GM12878 (cell line): ENCODE data around the gene TOB2. TPM values are rescaled to one million over a fixed set of nuclear protein-coding genes. Genes with fewer than 3 reads are reported as not detected.

Source experiments
- ATF7 ChIP-seq: fragments of 450-650 bp; IDR thresholded peaks from 2 replicates; pipeline ENCODE4 v1.6.1; 2016; ENCODE audit warnings: low read depth, mild to moderate bottlenecking
- BMI1 ChIP-seq: fragments of 450-650 bp; IDR thresholded peaks from 2 replicates; pipeline ENCODE4 v1.6.1; 2016; ENCODE audit warnings: mild to moderate bottlenecking, moderate library complexity, borderline replicate concordance
- EED ChIP-seq: sonication (generic); IDR thresholded peaks from 2 replicates; pipeline ENCODE4 v1.6.1; 2016; ENCODE audit warnings: antibody characterized with exemption, low read depth
- EP300 ChIP-seq, 2 experiments: fragments of 150-350 bp in 1 of 2; IDR thresholded peaks; 2 replicates each; pipeline ENCODE4 v1.6.1; 2011 to 2012; ENCODE audit warnings: low read depth in 2 of 2, low read length in 2 of 2, borderline replicate concordance in 1 of 2, improper control_type of control experiment in 1 of 2, inconsistent platforms in 1 of 2; ENCODE audit not compliant: control insufficient read depth in 1 of 2
- KAT2A ChIP-seq: conservative IDR thresholded peaks from 2 replicates; pipeline ENCODE4 v1.6.1; 2011; ENCODE audit warnings: low read depth, low read length; ENCODE audit not compliant: control insufficient read depth
- KDM1A ChIP-seq: fragments of 200-600 bp; sonication (generic); IDR thresholded peaks from 2 replicates; pipeline ENCODE4 v1.6.1; 2016; ENCODE audit warnings: borderline replicate concordance
- LARP7 ChIP-seq: fragments of 450-650 bp; IDR thresholded peaks from 2 replicates; pipeline ENCODE4 v1.6.1; 2017; ENCODE audit warnings: mild to moderate bottlenecking
- MEF2A ChIP-seq: IDR thresholded peaks from 2 replicates; pipeline ENCODE4 v1.6.1; 2011; ENCODE audit warnings: low read depth, mild to moderate bottlenecking, low read length, moderate library complexity; ENCODE audit not compliant: insufficient read depth
- MEF2B ChIP-seq: fragments of 450-650 bp; IDR thresholded peaks from 2 replicates; pipeline ENCODE4 v1.6.1; 2018; ENCODE audit warnings: mild to moderate bottlenecking, moderate library complexity; ENCODE audit not compliant: partially characterized antibody, poor library complexity, severe bottlenecking
- PML ChIP-seq: IDR thresholded peaks from 2 replicates; pipeline ENCODE4 v1.6.1; 2012; ENCODE audit warnings: low read length, inconsistent platforms
- POLR2AphosphoS2 ChIP-seq: IDR thresholded peaks from 2 replicates; pipeline ENCODE4 v1.6.1; 2011; ENCODE audit warnings: low read depth, mild to moderate bottlenecking, low read length, improper control_type of control experiment, moderate library complexity
- POU2F2 ChIP-seq: IDR thresholded peaks from 3 replicates; pipeline ENCODE4 v1.6.1; 2011; ENCODE audit warnings: low read depth, mild to moderate bottlenecking, low read length, borderline replicate concordance
- RAD21 ChIP-seq: IDR thresholded peaks from 2 replicates; pipeline ENCODE4 v1.6.1; 2011; ENCODE audit warnings: mild to moderate bottlenecking, low read depth, low read length, moderate library complexity; ENCODE audit not compliant: insufficient read depth
- RFX5 ChIP-seq: IDR thresholded peaks from 2 replicates; pipeline ENCODE4 v1.6.1; 2011; ENCODE audit warnings: low read depth, low read length, improper control_type of control experiment
- RUNX3 ChIP-seq: IDR thresholded peaks from 2 replicates; pipeline ENCODE4 v1.6.1; 2012; ENCODE audit warnings: low read length, inconsistent platforms
- SIX5 ChIP-seq: IDR thresholded peaks from 2 replicates; pipeline ENCODE4 v1.6.1; 2011; ENCODE audit warnings: mild to moderate bottlenecking, low read depth, low read length, moderate library complexity; ENCODE audit not compliant: severe bottlenecking
- SMAD5 ChIP-seq: IDR thresholded peaks from 2 replicates; pipeline ENCODE4 v1.6.1; 2016; ENCODE audit warnings: antibody characterized with exemption, low read depth
- TCF3 ChIP-seq: IDR thresholded peaks from 2 replicates; pipeline ENCODE4 v1.6.1; 2012; ENCODE audit warnings: low read depth, mild to moderate bottlenecking, low read length, borderline replicate concordance; ENCODE audit not compliant: insufficient read depth
- YY1 ChIP-seq: IDR thresholded peaks from 2 replicates; pipeline ENCODE4 v1.6.1; 2011; ENCODE audit warnings: low read depth, mild to moderate bottlenecking, low read length
- polyA plus RNA-seq, 11 experiments: library from polyadenylated mRNA; depleted of rRNA in 4 of 11; unstranded in 6 of 11; stranded (reverse) in 5 of 11; fragments of >200 nt; fragmentation: Nextera tagmentation in 4 of 11; fragmentation: Illumina TruSeq in 1 of 11; extraction: Ambion mirVana in 4 of 11; extraction: Trizol in 1 of 11; gene quantifications; 1 replicate in 1 of 11; 2 replicates in 10 of 11; pipeline versions ENCODE4 v1.2.1 to v1.2.3, GENCODE V29; 2011 to 2016; ENCODE audit warnings: inconsistent platforms in 2 of 11, missing spikeins in 2 of 11, low read depth in 1 of 11
- total RNA-seq, 4 experiments: library from RNA; depleted of rRNA in 3 of 4; stranded (reverse); fragments of >200 nt in 3 of 4; fragmentation: Illumina TruSeq in 1 of 4; extraction: Trizol in 1 of 4; gene quantifications; 2 replicates each; pipeline versions ENCODE4 v1.2.1 to v1.2.3, GENCODE V29; 2013 to 2021
- TF ChIP-seq, protein P1 (sequence below): fragments of 150-350 bp; IDR thresholded peaks from 2 replicates; pipeline ENCODE4 v1.6.1; 2016; ENCODE audit warnings: low read depth, low read length
- TF ChIP-seq, protein P2 (sequence below): IDR thresholded peaks from 2 replicates; pipeline ENCODE4 v1.6.1; 2012; ENCODE audit warnings: low read depth, low read length, improper control_type of control experiment
- TF ChIP-seq, protein P3 (sequence below): IDR thresholded peaks from 2 replicates; pipeline ENCODE4 v1.6.1; 2011; ENCODE audit warnings: low read depth, low read length, improper control_type of control experiment, borderline replicate concordance

TOB2 gene
- total and polyA plus RNA-seq, 10 of the 15 experiments (the other 5 are each of a cell fraction or from before 2014, with no cell fraction given): 4.5 to 32.0 (median 15.1) TPM

DNA sequence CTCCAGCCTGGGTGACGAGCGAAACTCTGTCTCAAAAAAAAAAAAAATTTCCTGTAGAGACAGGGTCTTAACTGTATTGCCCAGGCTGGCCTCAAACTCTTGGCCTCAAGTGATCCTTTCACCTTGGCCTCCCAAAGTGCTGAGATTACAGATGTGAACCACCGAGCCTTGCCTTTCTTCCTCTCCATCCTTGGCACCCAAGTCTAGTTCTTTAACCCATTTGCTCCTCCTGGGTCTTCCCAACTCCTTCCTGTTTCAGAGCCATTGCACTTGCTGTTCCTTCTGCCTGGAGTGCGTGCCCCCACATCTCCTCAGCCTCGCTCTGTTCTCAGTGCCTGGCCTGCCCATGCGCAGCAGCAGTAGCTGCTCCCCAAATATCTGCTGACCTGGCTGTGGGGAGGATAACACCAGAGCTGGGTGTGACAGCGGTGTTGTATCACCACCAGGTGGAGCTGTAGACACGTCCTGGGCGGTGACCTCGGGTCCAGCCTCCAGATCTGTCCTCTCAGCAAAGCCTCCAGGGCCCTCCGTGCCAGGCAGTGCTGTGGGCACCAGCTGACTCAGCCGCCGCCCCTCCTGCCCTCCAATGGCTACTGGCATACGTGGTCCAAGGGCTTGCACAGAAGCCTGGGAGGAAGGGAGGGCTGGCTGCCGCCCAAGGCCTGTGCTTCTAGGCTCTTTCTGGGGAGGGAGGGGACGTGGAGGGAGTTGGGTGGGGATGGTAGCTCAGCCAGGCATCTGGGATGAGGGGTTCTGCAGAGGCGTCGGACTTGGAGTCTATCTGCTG lies 42.9 kb downstream of the TOB2 start (continued):
- TF ChIP-seq POLR2AphosphoS2 (no peak), SIX5 (no peak), LARP7 (peak; percentile 81), MEF2A (no peak), RFX5 (no peak), EP300 (IDR thresholded peaks at IDR 0.05; ENCODE audit: borderline replicate concordance in 1 of 2, control insufficient read depth in 1 of 2, low read depth in 2 of 2, low read length in 2 of 2) (no peak), YY1 (peak; percentile 79), TCF3 (no peak), EED (no peak), BMI1 (no peak), KAT2A (no peak), RAD21 (peak; percentile 95), RUNX3 (peak; percentile 64), SMAD5 (no peak), POU2F2 (peak; percentile 65; the same call in 2 of the 3 replicates), ATF7 (no peak), MEF2B (no peak), PML (no peak), KDM1A (no peak)
- TF ChIP-seq, protein P1, sequence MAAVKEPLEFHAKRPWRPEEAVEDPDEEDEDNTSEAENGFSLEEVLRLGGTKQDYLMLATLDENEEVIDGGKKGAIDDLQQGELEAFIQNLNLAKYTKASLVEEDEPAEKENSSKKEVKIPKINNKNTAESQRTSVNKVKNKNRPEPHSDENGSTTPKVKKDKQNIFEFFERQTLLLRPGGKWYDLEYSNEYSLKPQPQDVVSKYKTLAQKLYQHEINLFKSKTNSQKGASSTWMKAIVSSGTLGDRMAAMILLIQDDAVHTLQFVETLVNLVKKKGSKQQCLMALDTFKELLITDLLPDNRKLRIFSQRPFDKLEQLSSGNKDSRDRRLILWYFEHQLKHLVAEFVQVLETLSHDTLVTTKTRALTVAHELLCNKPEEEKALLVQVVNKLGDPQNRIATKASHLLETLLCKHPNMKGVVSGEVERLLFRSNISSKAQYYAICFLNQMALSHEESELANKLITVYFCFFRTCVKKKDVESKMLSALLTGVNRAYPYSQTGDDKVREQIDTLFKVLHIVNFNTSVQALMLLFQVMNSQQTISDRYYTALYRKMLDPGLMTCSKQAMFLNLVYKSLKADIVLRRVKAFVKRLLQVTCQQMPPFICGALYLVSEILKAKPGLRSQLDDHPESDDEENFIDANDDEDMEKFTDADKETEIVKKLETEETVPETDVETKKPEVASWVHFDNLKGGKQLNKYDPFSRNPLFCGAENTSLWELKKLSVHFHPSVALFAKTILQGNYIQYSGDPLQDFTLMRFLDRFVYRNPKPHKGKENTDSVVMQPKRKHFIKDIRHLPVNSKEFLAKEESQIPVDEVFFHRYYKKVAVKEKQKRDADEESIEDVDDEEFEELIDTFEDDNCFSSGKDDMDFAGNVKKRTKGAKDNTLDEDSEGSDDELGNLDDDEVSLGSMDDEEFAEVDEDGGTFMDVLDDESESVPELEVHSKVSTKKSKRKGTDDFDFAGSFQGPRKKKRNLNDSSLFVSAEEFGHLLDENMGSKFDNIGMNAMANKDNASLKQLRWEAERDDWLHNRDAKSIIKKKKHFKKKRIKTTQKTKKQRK: no peak
- TF ChIP-seq, protein P2, sequence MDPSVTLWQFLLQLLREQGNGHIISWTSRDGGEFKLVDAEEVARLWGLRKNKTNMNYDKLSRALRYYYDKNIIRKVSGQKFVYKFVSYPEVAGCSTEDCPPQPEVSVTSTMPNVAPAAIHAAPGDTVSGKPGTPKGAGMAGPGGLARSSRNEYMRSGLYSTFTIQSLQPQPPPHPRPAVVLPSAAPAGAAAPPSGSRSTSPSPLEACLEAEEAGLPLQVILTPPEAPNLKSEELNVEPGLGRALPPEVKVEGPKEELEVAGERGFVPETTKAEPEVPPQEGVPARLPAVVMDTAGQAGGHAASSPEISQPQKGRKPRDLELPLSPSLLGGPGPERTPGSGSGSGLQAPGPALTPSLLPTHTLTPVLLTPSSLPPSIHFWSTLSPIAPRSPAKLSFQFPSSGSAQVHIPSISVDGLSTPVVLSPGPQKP: no peak
- TF ChIP-seq, protein P3, sequence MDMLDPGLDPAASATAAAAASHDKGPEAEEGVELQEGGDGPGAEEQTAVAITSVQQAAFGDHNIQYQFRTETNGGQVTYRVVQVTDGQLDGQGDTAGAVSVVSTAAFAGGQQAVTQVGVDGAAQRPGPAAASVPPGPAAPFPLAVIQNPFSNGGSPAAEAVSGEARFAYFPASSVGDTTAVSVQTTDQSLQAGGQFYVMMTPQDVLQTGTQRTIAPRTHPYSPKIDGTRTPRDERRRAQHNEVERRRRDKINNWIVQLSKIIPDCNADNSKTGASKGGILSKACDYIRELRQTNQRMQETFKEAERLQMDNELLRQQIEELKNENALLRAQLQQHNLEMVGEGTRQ: no peak; the same call in 1 of the 2 replicates
